ENCODE data around the gene TNS3.

Gene TNS3

DNA sequence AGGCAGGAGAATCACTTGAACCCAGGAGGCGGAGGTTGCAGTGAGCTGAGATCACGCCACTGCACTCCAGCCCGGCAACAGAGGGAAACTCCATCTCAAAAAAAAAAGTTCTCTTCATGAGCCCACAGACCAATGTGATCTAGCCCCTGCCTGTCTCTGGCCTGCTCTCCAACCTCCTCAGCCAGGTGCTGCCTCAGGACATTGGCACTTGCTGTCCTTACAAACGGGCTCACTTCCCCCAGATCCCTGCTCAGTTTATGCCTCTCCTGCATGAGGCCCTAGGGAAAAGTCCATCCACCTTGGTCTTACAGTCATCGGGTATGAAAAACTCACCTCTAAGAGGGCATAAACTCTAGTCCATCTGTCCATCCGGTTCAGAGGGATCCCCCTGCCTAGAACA is 32.5 kb downstream of the TNS3 start:
- TF ChIP-seq, protein P1, sequence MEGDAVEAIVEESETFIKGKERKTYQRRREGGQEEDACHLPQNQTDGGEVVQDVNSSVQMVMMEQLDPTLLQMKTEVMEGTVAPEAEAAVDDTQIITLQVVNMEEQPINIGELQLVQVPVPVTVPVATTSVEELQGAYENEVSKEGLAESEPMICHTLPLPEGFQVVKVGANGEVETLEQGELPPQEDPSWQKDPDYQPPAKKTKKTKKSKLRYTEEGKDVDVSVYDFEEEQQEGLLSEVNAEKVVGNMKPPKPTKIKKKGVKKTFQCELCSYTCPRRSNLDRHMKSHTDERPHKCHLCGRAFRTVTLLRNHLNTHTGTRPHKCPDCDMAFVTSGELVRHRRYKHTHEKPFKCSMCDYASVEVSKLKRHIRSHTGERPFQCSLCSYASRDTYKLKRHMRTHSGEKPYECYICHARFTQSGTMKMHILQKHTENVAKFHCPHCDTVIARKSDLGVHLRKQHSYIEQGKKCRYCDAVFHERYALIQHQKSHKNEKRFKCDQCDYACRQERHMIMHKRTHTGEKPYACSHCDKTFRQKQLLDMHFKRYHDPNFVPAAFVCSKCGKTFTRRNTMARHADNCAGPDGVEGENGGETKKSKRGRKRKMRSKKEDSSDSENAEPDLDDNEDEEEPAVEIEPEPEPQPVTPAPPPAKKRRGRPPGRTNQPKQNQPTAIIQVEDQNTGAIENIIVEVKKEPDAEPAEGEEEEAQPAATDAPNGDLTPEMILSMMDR (IDR thresholded peaks at IDR 0.05; ENCODE audit: low read depth, low read length), result no peak

DNA sequence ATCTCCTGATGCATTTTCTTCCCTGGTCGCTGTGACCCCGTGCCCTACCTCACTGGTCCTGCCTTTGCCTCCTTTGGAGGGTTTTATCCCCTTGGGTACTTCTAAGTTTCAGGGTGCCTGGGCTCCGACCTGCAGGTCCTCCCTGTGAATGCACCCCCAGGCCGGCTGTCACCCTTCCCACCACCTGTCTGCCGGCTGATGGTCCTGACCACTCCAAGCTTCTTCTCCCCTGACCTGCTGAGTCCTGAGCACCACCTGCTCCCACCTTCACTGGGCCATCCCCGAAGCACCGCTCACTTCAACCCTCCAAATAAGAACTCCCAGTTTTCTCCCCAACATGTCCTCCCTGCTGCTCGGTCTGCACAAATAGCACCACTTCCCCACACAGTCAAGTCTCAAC is 33.4 kb downstream of the TNS3 start:
- TF ChIP-seq, protein P1 (IDR thresholded peaks at IDR 0.05; ENCODE audit: low read depth, low read length), result no peak
- H3K4me3 ChIP-seq (ENCODE audit: low read depth, low read length), result no peak overlapping the region

More for the DNA sequence above, 32.5 kb downstream of the TNS3 start:
- no peak overlapping the region for H3K4me3 ChIP-seq (ENCODE audit: low read depth, low read length)

DNA sequence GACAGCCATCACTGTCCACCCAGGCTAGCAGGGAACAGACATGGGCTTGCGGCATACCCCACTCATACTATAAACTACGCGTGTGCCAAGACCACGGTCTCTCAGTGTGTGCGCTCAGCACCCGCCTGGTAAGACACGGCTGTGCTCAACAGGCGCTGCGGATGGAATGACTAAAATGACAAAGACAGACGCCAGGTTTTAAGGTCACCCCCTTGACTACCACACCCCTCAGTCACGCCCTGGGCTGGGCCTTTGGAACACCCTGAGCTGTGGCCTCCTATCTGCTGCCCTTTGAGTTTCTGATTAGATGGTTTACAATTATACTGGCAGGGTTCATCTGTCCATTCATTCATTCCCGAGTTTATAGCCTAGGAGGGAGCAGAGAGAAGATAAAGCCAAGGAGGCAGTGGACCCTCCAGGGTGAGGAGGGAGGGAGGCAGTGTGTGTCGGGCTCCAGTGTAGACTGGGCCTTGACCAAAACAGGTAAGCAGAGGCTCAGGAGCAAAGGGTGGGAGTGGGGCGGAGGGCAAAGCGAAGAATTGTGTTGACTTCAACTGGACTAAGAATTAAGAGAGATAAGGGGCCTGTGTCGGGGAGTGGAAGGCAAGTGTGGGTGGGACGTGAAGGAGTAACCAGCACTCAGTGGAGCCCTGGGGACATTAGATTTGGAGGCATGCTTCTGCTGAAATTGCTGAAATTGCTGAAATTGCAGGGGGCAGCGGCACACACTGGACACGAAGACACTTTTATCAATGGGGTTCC is 35.0 kb downstream of the TNS3 start:
- TF ChIP-seq, protein P1 (IDR thresholded peaks at IDR 0.05; ENCODE audit: low read depth, low read length), result no peak
- H3K4me3 ChIP-seq (ENCODE audit: low read depth, low read length), result no peak overlapping the region

DNA sequence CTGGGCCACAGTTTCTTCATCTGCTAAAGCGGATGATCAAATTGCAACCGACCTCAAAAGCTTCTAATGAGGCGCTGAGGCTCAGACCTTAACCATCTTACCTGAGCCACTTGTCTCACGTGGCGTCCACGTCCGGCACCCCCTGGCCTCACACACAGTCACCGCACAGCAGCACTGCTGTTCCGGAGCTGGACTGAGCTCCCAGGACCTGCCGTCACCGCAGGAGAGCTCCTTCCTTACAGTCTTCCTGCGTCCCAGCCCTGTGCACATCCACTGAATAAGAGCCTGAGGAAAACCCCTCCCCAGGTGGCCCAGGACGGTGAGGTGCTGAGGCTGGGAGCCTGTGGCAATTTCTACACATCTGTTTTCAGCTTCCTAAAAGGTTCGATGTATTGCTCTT is 35.7 kb downstream of the TNS3 start:
- TF ChIP-seq, protein P1 (IDR thresholded peaks at IDR 0.05; ENCODE audit: low read depth, low read length), result no peak

DNA sequence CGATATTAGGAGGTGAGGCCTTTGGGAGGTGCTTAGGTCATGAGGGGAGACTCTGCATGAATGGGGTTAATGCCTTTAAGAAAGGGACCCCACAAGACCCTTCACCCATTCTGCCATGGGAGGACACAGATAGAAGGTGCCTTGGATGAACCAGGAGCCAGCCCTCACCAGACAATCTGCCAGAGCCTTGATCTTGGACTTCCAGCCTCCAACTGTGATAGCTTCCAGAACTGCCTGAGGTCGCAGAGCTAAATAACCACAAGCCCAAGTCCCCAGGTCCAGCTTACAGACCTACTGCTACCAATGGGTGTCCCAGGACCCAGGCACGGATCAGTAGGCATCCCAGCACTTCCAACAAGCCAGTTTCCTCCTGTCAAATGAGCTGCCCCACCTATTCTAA is 37.5 kb downstream of the TNS3 start:
- TF ChIP-seq, protein P1 (IDR thresholded peaks at IDR 0.05; ENCODE audit: low read depth, low read length), result no peak
- no peak overlapping the region for H3K4me3 ChIP-seq (ENCODE audit: low read depth, low read length)

More for the DNA sequence above, 35.7 kb downstream of the TNS3 start:
- H3K4me3 ChIP-seq (ENCODE audit: low read depth, low read length), result no peak overlapping the region

DNA sequence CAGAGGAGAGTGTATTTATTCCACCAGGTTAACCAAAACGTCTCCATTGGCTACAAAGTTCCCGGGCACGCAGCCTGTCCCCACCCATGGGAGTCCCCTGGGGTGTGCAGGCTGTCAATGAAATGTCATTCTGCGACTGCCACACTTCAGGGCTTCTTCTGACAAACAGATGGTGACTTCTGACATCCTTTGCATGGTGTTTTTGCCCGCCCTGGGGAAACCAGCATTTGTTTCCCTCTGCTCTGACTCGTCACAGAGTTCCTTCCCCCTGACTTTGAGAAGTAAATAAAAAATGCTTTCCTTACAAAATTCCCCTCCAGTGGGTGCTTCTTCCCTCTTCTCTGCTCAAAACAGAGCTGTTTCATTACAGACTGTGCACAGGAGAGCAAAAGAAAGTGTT is 38.2 kb downstream of the TNS3 start:
- TF ChIP-seq, protein P1 (IDR thresholded peaks at IDR 0.05; ENCODE audit: low read depth, low read length), result no peak
- H3K4me3 ChIP-seq (ENCODE audit: low read depth, low read length), result no peak overlapping the region

DNA sequence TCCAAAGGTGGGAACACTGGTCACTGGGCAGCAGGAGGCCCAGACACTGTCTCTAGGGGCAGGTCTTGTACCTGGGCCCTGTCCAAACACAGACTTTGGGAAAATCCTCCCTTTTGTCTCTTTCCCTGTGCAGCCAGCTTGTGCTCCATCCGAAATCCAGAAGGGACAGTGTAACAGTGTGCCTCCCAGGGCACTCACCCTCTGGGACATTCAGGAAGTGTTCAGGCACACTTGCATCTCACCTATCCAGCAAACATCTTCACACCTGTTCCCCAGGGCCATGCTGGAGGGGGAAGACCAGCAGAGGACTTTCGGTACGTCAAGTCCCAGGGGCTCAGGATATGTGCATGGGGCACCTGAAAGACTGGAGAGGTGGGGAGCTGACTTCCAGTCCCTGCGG is 38.9 kb downstream of the TNS3 start:
- no peak overlapping the region for H3K4me3 ChIP-seq (ENCODE audit: low read depth, low read length)
- TF ChIP-seq, protein P1 (IDR thresholded peaks at IDR 0.05; ENCODE audit: low read depth, low read length), result no peak

Data from WI38 (cell line).